IPS DF 4.7 (cell line): ENCODE results near the gene SMG7.
A peak's percentile ranks its signal among the peaks of the same experiment; 100 is the strongest.

Source experiments
- DNase-seq: peaks from one replicate; pipeline ENCODE4 v3.0.0-alpha.2; 2013; ENCODE audit warnings: low spot score; ENCODE audit errors: extremely low read depth

SMG7 gene

DNA sequence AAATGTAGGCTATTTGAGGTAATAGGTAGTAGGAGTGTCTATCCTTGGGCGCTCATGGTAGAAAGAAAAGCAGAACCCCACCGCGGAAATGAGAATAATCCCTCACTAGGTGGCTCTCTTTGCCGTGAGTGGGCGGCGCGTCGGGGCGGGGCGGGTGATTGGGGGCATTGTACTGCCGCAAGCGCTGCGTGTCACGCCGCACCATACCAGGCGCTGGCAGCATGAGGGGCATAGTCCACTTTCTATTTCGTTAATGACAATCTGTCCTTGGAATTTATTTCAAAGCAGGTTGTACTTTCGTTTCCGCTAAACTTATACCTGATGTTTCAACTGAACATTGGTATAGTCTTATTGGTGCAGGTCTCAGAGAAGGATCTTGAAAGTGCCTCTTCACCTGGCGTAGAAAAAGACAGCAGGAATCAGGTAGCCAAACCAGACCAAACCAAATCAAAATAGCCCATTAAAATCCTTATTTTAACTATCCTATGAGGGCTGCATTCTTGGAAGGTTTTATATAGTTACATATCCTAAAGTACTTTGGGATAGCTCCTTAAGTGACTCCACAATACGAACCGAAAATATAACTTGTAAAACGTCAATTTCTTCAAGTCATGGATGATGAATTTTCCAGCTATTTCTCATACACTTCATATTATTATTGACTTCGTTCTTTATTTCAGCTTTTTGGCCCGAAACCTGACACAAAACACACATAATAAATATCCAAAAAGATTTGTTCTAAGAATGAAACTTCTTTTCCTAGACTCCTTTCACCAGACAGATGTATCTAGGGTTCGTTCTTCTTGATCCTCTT, 1.9 kb upstream of the SMG7 start:
- DNase-seq, result no peak

DNA sequence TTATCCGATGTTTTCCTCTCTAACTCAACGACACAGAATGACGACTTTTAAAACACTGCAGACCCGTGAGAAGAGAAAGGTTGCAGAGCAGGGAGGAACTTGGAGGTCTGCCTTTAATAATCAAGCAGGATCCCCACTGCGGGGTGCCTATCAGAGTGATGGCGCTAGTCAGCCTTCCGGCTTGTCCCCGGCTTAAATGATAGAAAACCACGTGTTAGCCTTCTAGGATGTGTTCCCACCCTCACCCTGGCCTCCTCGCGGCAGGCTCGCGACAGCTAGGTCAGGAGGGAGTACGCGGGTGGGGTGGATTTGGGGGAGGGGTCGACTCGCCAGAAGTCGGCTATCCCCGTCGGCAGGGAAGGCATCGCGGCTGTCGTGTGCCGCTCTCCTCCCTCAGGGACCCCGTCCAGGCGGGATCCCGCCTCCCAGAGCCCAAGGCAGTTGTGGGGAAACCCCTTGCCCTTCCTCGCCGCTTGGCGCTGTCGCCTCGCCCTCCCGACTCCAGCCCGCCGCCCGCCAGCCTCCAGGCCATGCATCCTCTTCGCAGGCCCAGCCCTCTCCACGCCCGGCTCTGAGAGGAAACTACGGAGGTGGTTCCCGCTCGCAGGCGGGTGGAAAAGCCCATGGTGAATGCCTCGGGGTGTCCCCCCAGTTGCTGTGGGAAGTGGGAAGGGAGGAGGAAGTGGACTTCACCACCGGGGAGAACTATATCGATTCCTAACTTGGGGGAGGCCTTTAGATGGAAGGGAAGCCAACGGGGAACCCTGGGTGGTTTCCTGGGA, 1.1 kb upstream of the SMG7 start:
- no peak for DNase-seq

DNA sequence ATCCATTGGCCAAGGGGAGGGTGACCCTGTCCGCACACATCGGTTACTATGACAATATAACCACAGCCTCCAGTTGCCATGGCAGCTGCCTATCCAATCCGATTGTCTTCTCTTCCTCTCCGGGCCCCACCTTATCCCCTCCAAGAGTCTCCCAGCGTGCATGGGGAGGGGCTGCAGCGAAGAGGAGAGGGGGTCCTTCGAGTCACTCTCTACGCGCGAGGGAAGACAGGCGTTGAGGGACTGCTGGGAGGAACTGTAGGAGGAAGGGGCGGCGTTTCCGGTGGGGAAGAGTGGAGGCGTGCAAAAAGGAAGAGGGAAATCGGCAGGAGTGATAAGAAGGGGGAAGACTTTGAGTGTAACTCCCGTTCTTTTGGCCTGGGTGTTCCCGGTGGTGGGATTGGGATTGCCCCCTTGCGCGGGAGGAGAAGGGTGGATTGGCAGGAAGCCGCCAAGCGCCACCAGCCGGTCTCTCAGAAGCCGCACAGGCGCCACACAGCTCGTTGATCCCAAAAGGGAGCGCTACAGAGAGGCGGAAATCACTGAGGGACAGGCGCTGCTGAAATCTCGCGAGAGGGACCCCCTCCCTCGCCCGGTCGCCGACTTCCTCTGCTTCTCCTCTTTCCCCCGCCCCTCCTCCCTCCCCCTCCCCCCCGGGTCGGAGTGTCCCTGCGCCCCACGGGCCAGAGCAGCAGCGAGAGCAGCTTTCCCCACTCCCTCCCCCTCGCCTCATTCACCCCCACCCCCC, 384 bp upstream of the SMG7 start:
- peak; percentile 96 for DNase-seq

DNA sequence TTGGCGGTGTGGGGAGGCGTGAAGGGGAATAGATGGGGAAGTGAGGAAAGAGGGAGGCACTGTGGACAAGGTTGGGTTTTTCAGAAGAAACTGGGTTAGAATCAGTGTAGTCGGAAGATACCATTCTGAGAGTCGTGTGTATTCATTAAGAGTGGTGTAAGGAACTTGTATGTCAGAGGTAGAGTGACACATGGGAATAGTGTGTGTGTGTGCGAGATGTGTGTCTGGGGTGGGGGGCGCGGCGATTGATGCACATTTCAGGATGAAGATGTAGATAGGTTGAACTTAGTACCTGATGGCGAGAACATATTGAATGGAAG, 878 bp downstream of the SMG7 start:
- no peak for DNase-seq

DNA sequence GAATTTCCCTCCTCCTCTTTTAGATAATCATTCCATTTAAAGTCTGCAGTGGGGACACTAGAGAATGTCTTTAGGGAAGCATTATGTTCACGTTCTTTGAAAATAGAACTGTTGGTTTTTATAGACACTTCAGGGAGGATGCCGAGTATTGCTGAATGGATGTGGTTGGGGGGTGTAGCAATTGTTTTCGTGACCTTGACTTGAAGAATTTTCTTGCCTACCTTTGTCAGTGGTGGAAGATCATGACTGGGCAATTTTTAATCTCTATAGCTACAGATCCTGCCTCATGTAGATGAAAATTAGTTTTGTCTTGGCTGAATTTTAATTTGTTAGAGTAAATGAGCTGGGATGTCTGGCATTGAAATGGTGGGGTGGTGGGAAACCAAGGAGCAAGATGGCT, 3.8 kb downstream of the SMG7 start:
- no peak for DNase-seq

DNA sequence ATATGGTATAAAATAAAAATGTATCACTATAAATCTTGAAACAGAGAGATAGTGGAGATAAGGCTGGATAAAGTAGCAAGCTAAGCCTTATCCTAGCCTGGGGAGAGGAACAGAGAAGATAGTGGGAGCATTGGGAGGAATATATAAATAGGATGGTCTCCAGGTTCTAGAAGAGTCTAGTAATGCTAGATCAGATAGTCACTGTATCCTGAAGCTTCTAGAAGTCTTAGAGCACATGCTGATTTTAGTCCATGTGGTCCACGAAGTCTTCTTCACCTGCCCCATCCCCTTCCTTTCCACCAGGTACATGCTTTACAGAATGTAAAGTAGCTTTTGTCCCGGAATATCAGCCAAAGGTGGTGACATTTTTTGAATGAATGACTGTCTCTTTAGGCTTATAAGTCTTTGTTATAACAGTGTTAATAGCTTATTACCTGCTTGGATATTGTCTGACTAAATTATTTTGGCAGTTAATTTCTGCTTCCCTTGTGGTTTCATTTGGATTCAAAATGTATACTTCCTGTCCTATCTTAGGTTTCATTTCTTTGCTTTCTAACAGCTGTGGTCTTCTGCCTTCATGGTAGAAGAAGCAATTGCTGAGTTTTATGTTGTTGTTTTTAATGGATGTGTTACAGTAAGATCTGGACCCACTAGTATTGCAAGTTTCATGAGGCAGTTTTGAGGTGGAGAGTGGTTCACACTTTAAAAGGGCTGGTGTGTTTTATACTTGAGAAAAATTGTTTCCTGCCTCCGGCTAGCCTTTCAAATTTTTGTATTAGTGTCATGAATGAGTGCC, 5.9 kb downstream of the SMG7 start:
- DNase-seq, result no peak

DNA sequence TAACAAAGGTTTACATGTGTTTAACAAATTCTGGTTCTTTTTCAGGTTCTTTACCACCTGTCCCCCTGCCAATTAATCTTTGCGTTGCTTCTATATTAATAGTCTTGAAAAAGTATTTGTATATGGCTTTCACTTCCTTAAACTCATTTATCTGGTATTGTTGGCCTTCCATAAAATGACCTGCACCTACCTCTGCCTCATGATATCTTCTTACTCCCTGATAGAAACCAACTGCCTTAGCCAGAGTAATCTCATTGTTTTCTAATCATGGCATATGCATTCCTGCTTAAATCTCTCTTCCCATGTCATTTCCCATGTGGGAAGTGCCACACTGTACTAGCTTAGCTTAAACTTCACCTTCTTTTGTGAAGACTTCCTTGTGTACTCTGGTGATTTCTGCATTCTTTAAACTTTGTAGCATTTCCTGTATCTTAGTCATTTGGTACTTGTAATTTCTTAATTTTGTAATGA, 8.7 kb downstream of the SMG7 start:
- no peak for DNase-seq

DNA sequence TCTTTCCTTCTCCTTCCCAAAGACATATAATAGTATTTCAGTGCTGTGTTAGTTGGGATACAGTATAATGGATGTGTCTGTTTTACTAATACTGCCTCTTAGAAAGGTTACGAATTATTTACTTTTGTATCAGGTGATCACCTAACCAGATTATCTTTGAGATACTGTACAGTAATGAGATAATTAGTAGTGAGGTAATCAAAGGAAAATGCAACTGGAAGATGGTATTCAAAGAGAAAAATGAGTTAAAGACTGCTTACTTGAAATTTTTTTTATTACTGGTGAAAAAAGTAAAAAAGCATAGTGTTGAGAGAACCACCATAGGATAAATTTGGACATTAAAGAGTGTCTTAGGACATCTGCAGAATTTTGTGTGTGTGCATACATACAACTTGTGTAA, 10.9 kb downstream of the SMG7 start:
- no peak for DNase-seq

DNA sequence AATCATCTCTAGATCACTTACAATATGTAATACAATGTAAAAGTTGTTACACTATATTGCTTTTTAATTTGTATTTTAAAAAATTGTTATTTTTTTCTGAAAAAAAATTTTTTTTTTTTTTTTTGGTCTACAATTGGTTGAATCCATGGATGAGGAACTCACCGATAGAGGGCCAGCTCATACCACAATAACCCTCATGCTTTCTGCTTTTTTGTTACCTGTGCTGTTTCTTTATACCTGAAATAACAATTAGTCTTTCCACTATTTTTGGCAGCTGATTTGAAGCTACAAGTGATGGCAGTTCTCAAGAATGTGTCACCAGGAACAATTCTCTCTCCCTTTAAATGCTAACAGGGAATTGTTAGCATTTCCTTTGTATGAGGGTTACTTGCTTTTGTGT, 12.0 kb downstream of the SMG7 start:
- DNase-seq, result no peak

DNA sequence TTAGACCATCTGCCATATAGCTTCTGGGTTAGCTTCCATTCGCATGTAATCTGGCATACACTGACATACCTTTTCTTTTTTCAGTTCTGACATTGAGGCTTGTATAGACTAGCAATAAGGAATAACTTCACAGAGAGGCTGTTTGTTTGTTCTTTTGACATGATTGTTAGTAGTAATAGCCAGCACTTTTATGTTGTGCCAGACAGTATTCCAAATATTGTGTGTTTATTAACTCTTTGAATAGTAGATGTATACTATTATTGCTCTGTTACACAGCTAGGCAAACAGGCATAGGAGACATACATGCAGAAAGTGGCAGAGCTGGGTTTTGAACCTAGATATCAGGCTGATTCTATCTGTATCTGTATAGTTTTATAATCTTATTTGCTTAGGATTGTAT, 12.6 kb downstream of the SMG7 start:
- DNase-seq, result no peak

DNA sequence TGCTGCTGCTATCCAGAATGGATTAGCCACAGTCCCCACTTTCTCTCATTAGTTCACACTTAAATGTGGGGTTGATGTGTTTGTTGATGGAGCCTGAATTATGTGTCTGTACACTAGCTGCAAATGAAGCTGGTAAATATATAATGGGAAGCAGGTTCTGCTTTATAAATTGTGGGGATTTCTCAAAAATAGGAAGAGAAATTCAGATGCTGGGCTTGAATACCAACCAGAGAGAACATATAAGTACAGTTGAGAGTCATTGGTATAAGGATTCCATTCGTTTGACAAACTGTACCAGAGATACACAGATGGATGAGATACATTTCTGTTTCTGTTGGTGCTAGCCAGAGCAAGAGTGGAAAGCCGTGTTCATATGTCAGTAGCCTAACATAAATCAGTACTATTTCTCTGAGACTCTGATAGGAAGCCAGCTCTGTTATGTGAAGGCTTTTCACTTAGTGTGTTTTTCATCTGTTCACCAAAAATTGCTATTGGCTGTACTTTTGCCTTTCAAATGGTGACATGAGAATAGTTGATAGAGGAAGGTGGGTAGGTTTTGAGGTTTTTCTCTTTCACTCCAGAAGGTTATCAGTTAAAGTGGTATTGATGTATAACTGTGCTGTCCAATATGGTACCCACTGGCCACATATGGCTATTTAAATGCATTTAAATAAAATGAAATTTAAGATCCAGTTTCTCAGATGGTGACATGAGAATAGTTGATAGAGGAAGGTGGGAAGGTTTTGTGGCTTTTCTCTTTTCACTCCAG, 15.6 kb downstream of the SMG7 start:
- DNase-seq, result no peak

DNA sequence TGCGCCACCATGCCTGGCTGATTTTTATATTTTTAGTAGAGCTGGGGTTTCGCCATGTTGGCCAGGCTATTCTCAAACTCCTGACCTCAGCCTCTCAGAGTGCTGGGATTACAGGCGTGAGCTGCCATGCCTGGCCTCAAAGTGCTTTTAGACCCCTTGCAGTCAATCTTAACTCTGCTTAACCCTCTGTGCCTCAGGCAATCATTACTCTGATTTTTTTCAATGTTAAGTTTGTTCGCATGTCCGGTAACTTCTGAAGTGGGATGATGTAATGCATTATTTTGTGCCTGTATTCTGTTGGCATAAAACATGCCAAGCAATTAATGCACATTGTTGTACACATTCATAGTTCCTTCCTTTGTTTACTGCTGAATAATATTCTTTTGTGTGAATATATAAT, 18.6 kb downstream of the SMG7 start:
- DNase-seq, result no peak

DNA sequence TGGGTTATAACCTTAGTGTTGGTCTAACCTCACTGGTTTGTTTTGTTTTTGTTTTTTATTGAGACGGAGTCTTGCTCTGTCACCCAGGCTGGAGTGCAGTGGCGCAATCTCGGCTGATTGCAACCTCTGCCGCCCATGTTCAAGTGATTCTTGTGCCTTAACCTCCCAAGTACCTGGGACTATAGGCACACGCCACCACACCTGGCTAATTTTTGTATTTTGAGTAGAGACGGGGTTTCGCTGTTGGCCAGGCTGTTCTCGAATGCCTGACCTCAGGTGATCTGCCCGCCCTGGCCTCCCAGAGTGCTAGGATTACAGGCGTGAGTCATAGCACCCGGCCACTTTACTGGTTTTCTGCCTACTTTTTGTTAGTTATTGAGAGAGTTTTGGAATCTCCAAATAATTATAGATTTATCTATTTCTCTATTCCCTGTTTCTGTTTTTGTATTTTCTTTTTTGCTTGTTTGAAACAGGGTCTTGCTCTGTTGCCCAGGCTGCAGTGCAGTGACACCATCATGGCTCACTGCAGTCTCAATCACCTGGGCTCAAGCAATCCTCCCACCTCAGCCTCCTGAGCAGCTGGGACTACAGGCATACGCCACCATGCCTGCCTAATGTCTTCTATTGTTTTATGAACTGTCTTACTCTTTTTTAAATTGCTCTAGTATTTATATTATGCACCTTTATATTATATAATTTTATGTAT, 21.4 kb downstream of the SMG7 start:
- no peak for DNase-seq

DNA sequence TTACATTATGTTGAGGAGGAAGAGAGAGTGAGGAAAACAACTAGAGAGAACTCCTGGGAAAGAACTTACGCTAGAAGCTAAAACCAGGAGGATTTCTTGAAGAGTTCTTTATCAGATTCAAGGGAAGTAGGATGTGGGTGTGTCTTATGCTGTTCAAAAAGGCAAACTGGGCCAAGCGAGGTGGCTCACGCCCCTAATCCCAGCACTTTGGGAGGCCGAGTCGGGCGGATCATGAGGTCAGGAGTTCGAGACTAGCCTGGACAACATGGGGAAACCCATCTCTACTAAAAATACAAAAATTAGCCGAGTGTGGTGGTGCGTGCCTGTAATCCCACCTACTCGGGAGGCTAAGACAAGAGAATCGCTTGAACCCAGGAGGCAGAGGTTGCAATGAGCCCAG, 23.1 kb downstream of the SMG7 start:
- no peak for DNase-seq

DNA sequence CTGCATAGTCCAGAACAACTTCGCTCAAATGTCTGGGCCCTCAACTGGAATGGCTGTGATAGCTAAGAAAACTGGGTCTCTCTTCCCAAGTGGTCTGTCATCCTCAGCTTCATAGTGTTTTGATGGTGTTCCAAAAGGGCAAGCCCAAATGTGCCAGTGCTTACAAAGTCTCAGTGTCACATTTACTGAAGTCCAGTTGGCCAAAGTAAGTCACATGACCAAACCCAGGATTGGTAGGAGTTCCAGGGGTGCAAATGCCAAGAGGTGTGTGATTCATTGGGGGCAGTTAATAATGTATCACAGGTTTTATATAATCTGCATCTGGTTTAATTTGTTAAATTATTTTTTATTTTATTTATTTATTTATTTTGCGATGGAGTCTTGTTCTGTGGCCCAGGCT, 24.9 kb downstream of the SMG7 start:
- DNase-seq, result no peak

DNA sequence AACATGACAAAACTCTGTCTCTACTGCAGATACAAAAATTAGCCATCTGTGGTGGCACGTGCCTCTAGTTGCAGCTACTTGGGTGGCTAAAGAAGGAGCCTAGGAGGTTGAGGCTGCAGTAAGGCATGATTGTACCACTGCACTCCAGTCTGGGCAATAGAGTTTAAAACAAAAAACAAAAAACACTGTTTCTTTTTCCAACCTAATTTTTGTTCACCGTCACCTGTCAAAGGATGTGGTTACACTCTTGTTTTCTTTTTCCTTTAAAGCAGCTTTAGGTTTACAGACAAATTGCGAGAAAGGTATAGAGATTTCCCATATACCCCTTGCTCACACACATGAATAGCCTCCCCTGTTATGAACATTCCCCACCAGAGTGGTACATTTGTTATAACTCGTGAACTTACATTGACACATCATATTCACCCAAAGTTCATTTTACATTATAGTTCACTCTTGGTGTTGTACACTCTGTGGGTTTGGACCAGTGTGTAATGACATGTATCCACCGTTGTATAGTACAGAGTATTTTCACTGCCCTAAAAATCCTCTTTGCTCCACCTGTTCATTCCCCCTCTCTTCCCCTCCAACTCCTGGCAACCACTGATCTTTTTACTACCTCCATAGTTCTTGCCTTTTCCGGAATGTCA, 26.2 kb downstream of the SMG7 start:
- no peak for DNase-seq

DNA sequence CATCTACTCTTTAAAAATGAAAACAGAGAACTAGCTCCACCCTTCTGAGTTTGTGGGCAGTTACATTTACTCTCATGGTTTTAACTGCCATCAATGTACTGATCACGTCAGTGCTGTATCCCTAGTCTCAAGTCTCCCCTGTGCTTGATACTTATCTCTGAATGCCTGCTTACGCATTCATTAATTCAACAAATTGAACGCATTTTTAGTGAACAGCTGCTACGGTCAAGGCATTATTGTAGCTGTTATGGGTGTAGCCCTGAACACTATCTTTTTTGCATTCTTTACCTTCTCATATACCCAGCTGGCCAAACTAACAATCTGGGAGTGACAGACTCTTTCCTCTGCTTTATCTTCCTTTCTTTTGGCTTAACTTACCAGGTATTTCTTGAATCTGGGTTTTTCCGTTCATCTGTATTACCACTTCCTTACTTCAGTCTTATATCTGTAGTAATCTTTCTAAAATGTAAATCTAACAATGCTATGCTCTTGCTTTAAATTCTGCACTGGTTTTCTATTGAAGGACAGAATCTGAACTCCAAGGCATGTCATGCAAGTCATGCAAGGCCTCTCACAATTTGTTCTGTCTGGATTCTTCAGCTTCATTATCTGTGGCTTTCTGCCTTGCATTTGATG, 33.3 kb downstream of the SMG7 start:
- no peak for DNase-seq

DNA sequence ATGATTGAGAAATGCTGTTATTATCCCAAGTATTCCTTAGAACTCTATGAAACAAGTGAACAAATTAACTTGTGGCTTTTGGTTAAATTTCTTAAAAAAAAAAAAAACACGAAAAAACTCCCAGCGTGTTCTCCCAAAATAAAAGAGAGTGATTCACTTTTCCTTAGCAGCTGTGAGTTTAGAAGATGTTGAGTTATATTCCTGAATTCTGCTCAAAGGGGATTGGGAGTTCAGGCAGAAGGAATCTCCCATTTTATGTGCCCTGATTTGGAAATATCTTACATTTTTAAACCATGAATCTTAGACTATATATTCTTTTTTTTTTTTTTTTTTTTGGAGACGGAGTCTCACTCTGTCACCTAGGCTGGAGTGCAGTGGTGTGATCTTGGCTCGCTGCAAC, 34.3 kb downstream of the SMG7 start:
- no peak for DNase-seq

DNA sequence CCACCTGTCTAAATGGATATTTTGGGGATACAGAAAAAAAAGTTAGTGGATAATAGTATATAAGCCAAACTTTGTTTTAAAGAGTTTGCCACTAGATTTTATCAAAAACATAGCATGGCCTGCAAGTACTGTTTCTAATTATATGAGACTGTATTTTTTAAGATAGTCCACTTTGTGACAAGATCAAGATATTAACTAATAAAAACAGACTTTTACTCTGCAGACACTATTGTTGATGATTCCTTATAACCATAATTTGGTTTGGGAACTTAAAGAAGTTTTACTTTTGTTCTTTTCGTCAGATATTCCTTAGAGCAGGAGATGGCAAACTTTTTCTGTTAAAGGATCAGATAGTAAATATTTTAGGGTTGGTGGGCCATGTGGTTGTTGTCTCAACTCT, 36.4 kb downstream of the SMG7 start:
- no peak for DNase-seq
